ENCODE measurements around the gene KRT9. TPM values are rescaled to one million over a fixed set of nuclear protein-coding genes. Genes with fewer than 3 reads are reported as not detected.

Gene KRT9
- total RNA-seq, 1 donor from 2014 or later = 0.26 TPM

GRCh38 chr17:41600318-41600717 is 28.5 kb upstream of the KRT9 start:
- H3K27me3 ChIP-seq (ENCODE audit: control insufficient read depth, insufficient read depth, low read length) = no peaks in the 10 kb centered on the region
- no peaks in the 10 kb centered on the region for H3K36me3 ChIP-seq (ENCODE audit: control insufficient read depth, insufficient read depth, low read length)
- no peak for FAIRE-seq
- no peak overlapping the region for H3K4me3 ChIP-seq (ENCODE audit: low read depth, low read length)
- no peak for DNase-seq (ENCODE audit: low read depth)
- no peak for TF ChIP-seq CTCF (IDR thresholded peaks at IDR 0.05; ENCODE audit: insufficient read depth, low read length, severe bottlenecking)

- TF ChIP-seq CTCF (IDR thresholded peaks at IDR 0.05; ENCODE audit: insufficient read depth, low read length, severe bottlenecking) = no peak
- FAIRE-seq (no peak), DNase-seq (ENCODE audit: low read depth) (no peak)
- Histone ChIP-seq H3K27me3 (ENCODE audit: control insufficient read depth, insufficient read depth, low read length) (no peaks in the 10 kb centered on the region), H3K4me3 (ENCODE audit: low read depth, low read length) (no peak overlapping the region), H3K36me3 (ENCODE audit: control insufficient read depth, insufficient read depth, low read length) (no peaks in the 10 kb centered on the region)
These were observed 27.8 kb upstream of the KRT9 start for GRCh38 chr17:41599680-41600079.

GRCh38 chr17:41595585-41595984 is 23.7 kb upstream of the KRT9 start:
- H3K27me3 ChIP-seq (ENCODE audit: control insufficient read depth, insufficient read depth, low read length) = no peaks in the 10 kb centered on the region
- FAIRE-seq = peak; percentile 13
- no peaks in the 10 kb centered on the region for H3K36me3 ChIP-seq (ENCODE audit: control insufficient read depth, insufficient read depth, low read length)
- TF ChIP-seq CTCF (IDR thresholded peaks at IDR 0.05; ENCODE audit: insufficient read depth, low read length, severe bottlenecking) = no peak
- peak; percentile 57 for DNase-seq (ENCODE audit: low read depth)
- H3K4me3 ChIP-seq (ENCODE audit: low read depth, low read length) = no peak overlapping the region

- TF ChIP-seq CTCF (IDR thresholded peaks at IDR 0.05; ENCODE audit: insufficient read depth, low read length, severe bottlenecking) = no peak
- Histone ChIP-seq H3K27me3 (ENCODE audit: control insufficient read depth, insufficient read depth, low read length) (no peaks in the 10 kb centered on the region), H3K4me3 (ENCODE audit: low read depth, low read length) (no peak overlapping the region), H3K36me3 (ENCODE audit: control insufficient read depth, insufficient read depth, low read length) (no peaks in the 10 kb centered on the region)
- no peak for DNase-seq (ENCODE audit: low read depth)
- no peak for FAIRE-seq
These were observed 22.6 kb upstream of the KRT9 start for GRCh38 chr17:41594363-41594915.

- H3K27me3 ChIP-seq (ENCODE audit: control insufficient read depth, insufficient read depth, low read length) = no peaks in the 10 kb centered on the region
- FAIRE-seq = no peak
- no peak for DNase-seq (ENCODE audit: low read depth)
These were observed 21.6 kb upstream of the KRT9 start for GRCh38 chr17:41593306-41593981.

More at GRCh38 chr17:41593306-41593981, 21.6 kb upstream of the KRT9 start:
- TF ChIP-seq CTCF (IDR thresholded peaks at IDR 0.05; ENCODE audit: insufficient read depth, low read length, severe bottlenecking) = no peak
- no peak overlapping the region for H3K4me3 ChIP-seq (ENCODE audit: low read depth, low read length)
- no peaks in the 10 kb centered on the region for H3K36me3 ChIP-seq (ENCODE audit: control insufficient read depth, insufficient read depth, low read length)
